Measurements from ENCODE around the gene TEX13D. TPM values are rescaled to one million over a fixed set of nuclear protein-coding genes. Genes with fewer than 3 reads are reported as not detected.

The TEX13D gene
- total and polyA plus RNA-seq, 2 of the 8 experiments (the other 6 are each of a cell fraction or from before 2014, with no cell fraction given), result 0.03 to 0.07 TPM

DNA sequence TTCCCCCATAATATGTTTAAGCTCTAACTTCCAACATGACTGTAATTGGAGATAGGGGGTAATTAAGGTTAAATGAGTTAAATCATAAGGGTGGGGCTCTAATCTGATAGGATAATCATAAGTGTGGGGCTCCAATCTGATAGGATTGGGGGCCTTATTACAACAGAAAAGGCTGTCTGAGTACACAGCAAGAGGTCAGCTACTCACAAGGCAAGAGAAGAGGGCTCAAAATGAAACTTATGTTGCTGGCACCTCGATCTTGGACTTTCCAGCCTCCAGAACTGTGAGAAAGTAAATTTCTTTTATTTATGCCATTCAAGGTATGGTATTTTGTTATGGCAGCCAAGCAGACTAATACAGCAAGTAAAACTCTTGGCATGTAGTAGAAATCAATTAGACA is 30.3 kb downstream of the TEX13D start (continued):
- no peak for TF ChIP-seq TCF12 (IDR thresholded peaks at IDR 0.05; ENCODE audit: low read depth, low read length)
- TF ChIP-seq YY1 (IDR thresholded peaks at IDR 0.05; ENCODE audit: low read depth, low read length), result no peak
- TF ChIP-seq SP1 (IDR thresholded peaks at IDR 0.05; ENCODE audit: low read depth, low read length), result no peak
- no peak for TF ChIP-seq HDAC6 (IDR thresholded peaks at IDR 0.05; ENCODE audit: low read depth, low read length)
